ENCODE results near the gene CACNA1C.

GRCh38 chr12:2229661-2230539 is 177.1 kb downstream of the CACNA1C start:
- TF ChIP-seq CTCF (IDR thresholded peaks at IDR 0.05; ENCODE audit: low read depth, low read length, poor library complexity, severe bottlenecking) = no peak
- TF ChIP-seq EZH2phosphoT487 (IDR thresholded peaks at IDR 0.05; ENCODE audit: borderline replicate concordance, low read length) = no peak

All from DOHH2 (cell line).